VCaP (cell line): ENCODE results near the gene NOP58.
"Not testable (repeated sequence)": the region's sequence is repeated elsewhere in the genome, so short reads cannot be mapped to it uniquely, and the experiment has no call there.

Experiments
- H3K27ac ChIP-seq: fragments of 450-650 bp; 2 replicates; pipeline ENCODE4 v1.5.1; 2017
- TF ChIP-seq, protein P1 (sequence below): fragments of 450-650 bp; conservative IDR thresholded peaks from 2 replicates; pipeline ENCODE4 v1.5.1; 2017; ENCODE audit warnings: mild to moderate bottlenecking, moderate library complexity

Gene NOP58, protein sequence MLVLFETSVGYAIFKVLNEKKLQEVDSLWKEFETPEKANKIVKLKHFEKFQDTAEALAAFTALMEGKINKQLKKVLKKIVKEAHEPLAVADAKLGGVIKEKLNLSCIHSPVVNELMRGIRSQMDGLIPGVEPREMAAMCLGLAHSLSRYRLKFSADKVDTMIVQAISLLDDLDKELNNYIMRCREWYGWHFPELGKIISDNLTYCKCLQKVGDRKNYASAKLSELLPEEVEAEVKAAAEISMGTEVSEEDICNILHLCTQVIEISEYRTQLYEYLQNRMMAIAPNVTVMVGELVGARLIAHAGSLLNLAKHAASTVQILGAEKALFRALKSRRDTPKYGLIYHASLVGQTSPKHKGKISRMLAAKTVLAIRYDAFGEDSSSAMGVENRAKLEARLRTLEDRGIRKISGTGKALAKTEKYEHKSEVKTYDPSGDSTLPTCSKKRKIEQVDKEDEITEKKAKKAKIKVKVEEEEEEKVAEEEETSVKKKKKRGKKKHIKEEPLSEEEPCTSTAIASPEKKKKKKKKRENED

DNA sequence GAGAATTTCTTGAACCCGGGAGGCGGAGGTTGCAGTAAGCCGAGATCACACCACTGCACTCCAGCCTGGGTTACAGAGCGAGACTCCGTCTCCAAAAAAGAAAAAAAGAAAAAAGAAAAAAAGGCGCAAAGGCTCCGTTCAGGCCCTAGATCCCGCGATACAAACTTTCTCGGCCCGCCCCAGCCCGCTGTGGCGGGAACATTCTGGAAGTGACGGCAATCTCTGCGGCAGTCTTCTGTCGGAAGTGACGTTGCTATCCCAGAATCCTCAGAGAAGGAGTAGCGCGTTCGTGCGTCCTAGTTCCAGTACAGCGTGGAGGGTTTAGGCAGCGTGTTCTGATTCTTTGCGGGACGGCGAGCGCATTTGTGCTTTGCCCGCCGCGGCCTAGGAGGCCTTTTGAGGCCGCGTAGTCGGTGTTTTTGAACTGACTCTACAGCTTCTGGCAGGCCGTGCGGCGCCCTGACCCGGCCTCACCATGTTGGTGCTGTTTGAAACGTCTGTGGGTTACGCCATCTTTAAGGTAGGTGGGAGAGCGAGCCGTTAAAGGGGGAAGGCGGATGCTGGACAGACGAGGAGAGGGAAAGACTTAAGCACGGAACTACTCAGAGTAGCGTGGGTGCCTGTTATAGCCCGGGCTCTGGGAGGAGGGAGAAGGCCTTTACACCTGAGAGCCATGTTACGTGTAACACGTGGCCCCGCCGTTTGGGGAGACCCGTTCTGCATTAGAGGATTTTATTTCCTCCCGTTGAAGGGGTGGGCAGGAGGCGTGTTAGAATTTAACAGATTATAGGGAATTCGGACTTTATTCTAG lies at the start of gene NOP58:
Gene NOP58, plus strand, starts transcription at position 297 of the 811 bp plus-strand sequence. Its CDS starts 179 bp downstream, at position 476.
- H3K27ac ChIP-seq: peak within 1 kb of the TSS; percentile 93
- TF ChIP-seq, protein P1, sequence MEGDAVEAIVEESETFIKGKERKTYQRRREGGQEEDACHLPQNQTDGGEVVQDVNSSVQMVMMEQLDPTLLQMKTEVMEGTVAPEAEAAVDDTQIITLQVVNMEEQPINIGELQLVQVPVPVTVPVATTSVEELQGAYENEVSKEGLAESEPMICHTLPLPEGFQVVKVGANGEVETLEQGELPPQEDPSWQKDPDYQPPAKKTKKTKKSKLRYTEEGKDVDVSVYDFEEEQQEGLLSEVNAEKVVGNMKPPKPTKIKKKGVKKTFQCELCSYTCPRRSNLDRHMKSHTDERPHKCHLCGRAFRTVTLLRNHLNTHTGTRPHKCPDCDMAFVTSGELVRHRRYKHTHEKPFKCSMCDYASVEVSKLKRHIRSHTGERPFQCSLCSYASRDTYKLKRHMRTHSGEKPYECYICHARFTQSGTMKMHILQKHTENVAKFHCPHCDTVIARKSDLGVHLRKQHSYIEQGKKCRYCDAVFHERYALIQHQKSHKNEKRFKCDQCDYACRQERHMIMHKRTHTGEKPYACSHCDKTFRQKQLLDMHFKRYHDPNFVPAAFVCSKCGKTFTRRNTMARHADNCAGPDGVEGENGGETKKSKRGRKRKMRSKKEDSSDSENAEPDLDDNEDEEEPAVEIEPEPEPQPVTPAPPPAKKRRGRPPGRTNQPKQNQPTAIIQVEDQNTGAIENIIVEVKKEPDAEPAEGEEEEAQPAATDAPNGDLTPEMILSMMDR: no peak

DNA sequence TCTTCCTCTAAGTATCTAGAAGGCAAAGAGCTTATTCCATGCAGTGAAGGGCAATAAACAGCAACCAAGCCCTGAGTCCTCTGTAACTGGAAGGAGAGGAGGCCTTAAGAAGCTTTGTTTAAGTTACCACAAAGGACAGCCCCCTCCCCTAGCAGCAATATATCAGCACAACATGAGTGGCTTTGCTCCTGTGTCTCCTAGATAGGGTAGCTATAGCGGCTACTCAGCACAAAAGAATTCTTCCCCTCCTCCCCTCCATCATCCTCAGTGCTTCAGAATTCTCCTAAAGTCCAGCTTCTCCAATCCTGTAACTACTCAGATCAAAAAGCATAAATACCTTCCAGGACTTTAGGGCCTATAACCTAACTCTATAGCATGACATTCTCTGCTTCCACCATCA lies 43.7 kb upstream of the NOP58 start:
- TF ChIP-seq, protein P1: no peak

DNA sequence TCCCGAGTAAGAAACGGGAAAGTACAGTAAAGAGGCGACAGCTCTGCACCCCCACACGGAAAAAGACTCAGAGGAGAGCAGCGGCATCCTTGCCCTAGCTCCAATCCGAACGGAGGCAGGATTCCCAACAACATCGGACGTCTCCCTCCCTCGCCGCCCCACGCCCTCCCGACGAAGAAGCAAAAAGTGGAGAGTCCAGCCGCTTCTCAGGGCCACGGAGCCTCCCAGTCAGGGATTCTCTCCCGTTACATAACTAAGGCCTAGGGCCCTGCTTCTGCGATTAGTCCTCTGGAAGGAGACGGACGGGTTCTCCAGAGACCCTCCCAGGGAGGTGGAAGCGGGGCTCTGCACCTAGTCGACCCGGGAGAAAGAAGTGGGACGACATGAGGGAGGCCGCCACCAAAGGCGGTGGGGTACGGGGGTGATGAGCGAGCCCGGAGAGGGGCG lies 27.8 kb upstream of the NOP58 start:
- H3K27ac ChIP-seq: peak overlapping the region; percentile 81
- TF ChIP-seq, protein P1: no peak

More for the DNA sequence above, 43.7 kb upstream of the NOP58 start:
- H3K27ac ChIP-seq: no peak overlapping the region

- peak within 1 kb of the TSS; percentile 81 for H3K27ac ChIP-seq
- TF ChIP-seq, protein P1: no peak
Observed at GRCh38 chr2:202238234-202239197, 27.0 kb upstream of the NOP58 start, which contains the start of gene SUMO1. SUMO1 (minus strand) TSS chr2:202238597; CDS start chr2:202238451, 146 bp downstream.

DNA sequence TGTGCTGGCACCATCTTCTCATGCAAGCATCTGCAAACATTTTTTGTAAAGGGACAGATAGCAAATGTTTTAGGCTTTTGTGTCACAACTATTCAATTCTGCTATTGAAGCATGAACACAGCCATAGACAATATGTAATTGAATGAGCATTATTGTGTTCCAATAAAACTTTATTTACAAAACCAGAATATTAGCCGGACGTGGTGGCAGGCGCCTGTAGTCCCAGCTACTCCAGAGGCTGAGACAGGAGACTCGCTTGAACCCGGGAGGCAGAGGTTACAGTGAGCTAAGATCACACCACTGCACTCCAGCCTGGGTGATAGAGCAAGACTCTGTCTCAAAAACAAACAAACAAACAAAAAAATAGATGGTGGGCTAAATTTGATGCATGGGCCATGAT lies 17.9 kb upstream of the NOP58 start:
- not testable (repeated sequence) for H3K27ac ChIP-seq

DNA sequence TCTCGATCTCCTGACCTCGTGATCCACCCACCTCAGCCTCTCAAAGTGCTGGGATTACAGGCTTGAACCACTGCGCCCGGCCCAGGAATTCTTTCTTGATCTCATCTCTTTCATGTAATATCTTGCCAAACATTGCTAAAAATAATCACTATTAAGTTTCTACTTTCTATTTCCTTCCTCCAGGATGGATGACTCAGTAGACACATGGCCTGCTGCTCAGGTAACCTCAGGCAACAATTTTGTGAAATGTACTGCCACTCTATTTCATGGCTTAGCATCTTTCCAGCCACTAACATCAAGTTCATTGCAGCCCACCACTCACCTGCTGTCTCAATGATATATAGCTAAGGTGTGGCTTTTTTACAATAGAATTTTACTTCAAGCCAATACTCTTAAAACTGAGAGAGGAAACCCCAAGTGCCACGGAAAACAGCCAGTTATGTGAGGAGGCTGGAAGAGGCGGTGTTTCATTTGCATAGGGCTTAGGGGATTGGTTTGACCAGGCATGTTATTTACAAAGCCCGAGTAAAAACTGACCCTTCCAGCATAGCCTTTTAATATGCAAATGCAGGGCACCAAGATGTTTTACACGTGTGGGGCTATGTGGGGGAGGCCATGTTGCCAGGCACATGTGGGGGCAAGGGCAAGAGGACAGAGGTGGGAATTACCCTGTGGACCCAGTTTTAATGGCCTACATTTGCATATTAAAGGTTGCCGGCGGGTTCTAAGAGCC lies 15.9 kb upstream of the NOP58 start:
- TF ChIP-seq, protein P1: no peak
- H3K27ac ChIP-seq: no peak overlapping the region

- no peak overlapping the region for H3K27ac ChIP-seq
- TF ChIP-seq, protein P1: no peak
Observed at GRCh38 chr2:202251494-202251893, 14.1 kb upstream of the NOP58 start.
